GM23338 (cell line): ENCODE data around the gene MYO16. TPM values are rescaled to one million over a fixed set of nuclear protein-coding genes. Genes with fewer than 3 reads are reported as not detected.

Experiments used
- ATAC-seq: fragments of 200-7000 bp; cut with Tn5 transposase; 3 replicates; pipeline ENCODE4 v1.9.1; 2020
- DNase-seq: peaks from one replicate; pipeline ENCODE4 v3.0.0-alpha.2; 2015; ENCODE audit warnings: low spot score
- H2AFZ ChIP-seq: fragments of 200-600 bp; sonication (generic); 2 replicates; pipeline ENCODE4 v1.8.0; 2016; ENCODE audit warnings: antibody characterized with exemption, mild to moderate bottlenecking, moderate library complexity
- H3F3A ChIP-seq: fragments of 200-600 bp; sonication (generic); replicated peaks from 2 replicates; pipeline ENCODE4 v1.8.0; 2017; ENCODE audit warnings: antibody characterized with exemption, mixed run types, low read depth
- H3K27ac ChIP-seq: fragments of 200-600 bp; sonication (generic); 2 replicates; pipeline ENCODE4 v1.6.1; 2016; ENCODE audit warnings: low read depth
- H3K27me3 ChIP-seq: fragments of 200-600 bp; sonication (generic); 2 replicates; pipeline ENCODE4 v1.8.0; 2016; ENCODE audit warnings: mild to moderate bottlenecking, mixed run types, moderate library complexity; ENCODE audit not compliant: insufficient read depth
- H3K36me3 ChIP-seq: fragments of 200-600 bp; sonication (generic); 2 replicates; pipeline ENCODE4 v1.8.0; 2016; ENCODE audit warnings: mild to moderate bottlenecking; ENCODE audit not compliant: insufficient read depth
- H3K4me1 ChIP-seq: fragments of 200-600 bp; sonication (generic); 2 replicates; pipeline ENCODE4 v1.8.0; 2016; ENCODE audit warnings: mild to moderate bottlenecking, moderate library complexity; ENCODE audit not compliant: insufficient read depth
- H3K4me2 ChIP-seq: fragments of 200-600 bp; sonication (generic); 2 replicates; pipeline ENCODE4 v1.7.1; 2017; ENCODE audit warnings: mixed run types
- H3K4me3 ChIP-seq: fragments of 200-600 bp; sonication (generic); 2 replicates; pipeline ENCODE4 v1.6.1; 2016; ENCODE audit warnings: mixed run types
- H3K79me2 ChIP-seq: fragments of 200-600 bp; sonication (generic); replicated peaks from 2 replicates; pipeline ENCODE4 v1.8.0; 2017; ENCODE audit warnings: mild to moderate bottlenecking; ENCODE audit not compliant: insufficient read depth
- H3K9me2 ChIP-seq: fragments of 200-600 bp; sonication (generic); 2 replicates; pipeline ENCODE4 v1.8.0; 2017; ENCODE audit not compliant: insufficient read depth
- H4K20me1 ChIP-seq: fragments of 200-600 bp; sonication (generic); replicated peaks from 2 replicates; pipeline ENCODE4 v1.8.0; 2017; ENCODE audit warnings: mild to moderate bottlenecking; ENCODE audit not compliant: insufficient read depth
- H3K27ac Mint-ChIP-seq: 2 replicates; pipeline ENCODE4 v1.8.0; 2020; ENCODE audit warnings: inconsistent platforms, mild to moderate bottlenecking, moderate library complexity, mixed read lengths
- H3K27me3 Mint-ChIP-seq: 3 replicates; pipeline ENCODE4 v1.8.0; 2022; ENCODE audit warnings: low read depth, mild to moderate bottlenecking, moderate library complexity, mixed read lengths, inconsistent platforms; ENCODE audit not compliant: insufficient read depth, poor library complexity
- H3K36me3 Mint-ChIP-seq: 3 replicates; pipeline ENCODE4 v1.8.0; 2021; ENCODE audit warnings: low read depth, mild to moderate bottlenecking, inconsistent platforms, moderate library complexity, mixed read lengths
- H3K4me1 Mint-ChIP-seq: 3 replicates; pipeline ENCODE4 v1.8.0; 2020; ENCODE audit warnings: mild to moderate bottlenecking, inconsistent platforms, mixed read lengths
- H3K4me3 Mint-ChIP-seq: 3 replicates; pipeline ENCODE4 v1.8.0; 2021; ENCODE audit warnings: moderate library complexity, mild to moderate bottlenecking, inconsistent platforms, mixed read lengths
- H3K9me3 Mint-ChIP-seq: 3 replicates; pipeline ENCODE4 v1.8.0; 2020; ENCODE audit warnings: moderate library complexity, mild to moderate bottlenecking, inconsistent platforms, mixed read lengths
- CREB1 ChIP-seq: fragments of 250-450 bp; sonication (Bioruptor Pico); IDR thresholded peaks from 2 replicates; pipeline ENCODE4 v1.5.0; 2020; ENCODE audit warnings: low read depth, mild to moderate bottlenecking, moderate library complexity
- CTCF ChIP-seq, 2 experiments: fragments of 200-600 bp in 1 of 2; sonication (generic) in 1 of 2; conservative IDR thresholded peaks; 2 replicates each; pipeline versions ENCODE4 v1.5.1 to v1.6.1; 2016 to 2017; ENCODE audit warnings: antibody characterized with exemption in 2 of 2, low read depth in 2 of 2, mild to moderate bottlenecking in 2 of 2, moderate library complexity in 1 of 2
- EZH2 ChIP-seq: fragments of 200-600 bp; sonication (generic); IDR thresholded peaks from one replicate; pipeline ENCODE4 v1.8.0; 2017; ENCODE audit warnings: antibody characterized with exemption, mild to moderate bottlenecking, low read depth; ENCODE audit not compliant: unreplicated experiment
- EZH2phosphoT487 ChIP-seq: fragments of 200-600 bp; sonication (generic); IDR thresholded peaks from one replicate; pipeline ENCODE4 v1.8.1; 2018; ENCODE audit warnings: antibody characterized with exemption; ENCODE audit not compliant: unreplicated experiment
- JUNB ChIP-seq: IDR thresholded peaks from one replicate; pipeline ENCODE4 v1.6.1; 2016; ENCODE audit warnings: antibody characterized with exemption; ENCODE audit not compliant: unreplicated experiment
- NANOG ChIP-seq: IDR thresholded peaks from 2 replicates; pipeline ENCODE4 v1.6.1; 2016; ENCODE audit warnings: antibody characterized with exemption, borderline replicate concordance
- POLR2AphosphoS5 ChIP-seq: IDR thresholded peaks from 2 replicates; pipeline ENCODE4 v1.6.1; 2016; ENCODE audit warnings: antibody characterized with exemption, low read depth
- STAT1 ChIP-seq: IDR thresholded peaks from one replicate; pipeline ENCODE4 v1.6.1; 2016; ENCODE audit warnings: antibody characterized with exemption; ENCODE audit not compliant: unreplicated experiment
- ZNF114 ChIP-seq: fragments of 250-450 bp; sonication (Bioruptor Pico); IDR thresholded peaks from 2 replicates; pipeline ENCODE4 v1.5.0; 2020; ENCODE audit warnings: mild to moderate bottlenecking, moderate library complexity
- ZNF331 ChIP-seq: fragments of 250-450 bp; sonication (Bioruptor Pico); IDR thresholded peaks from 2 replicates; pipeline ENCODE4 v1.5.0; 2020; ENCODE audit warnings: low read depth, mild to moderate bottlenecking, moderate library complexity
- ZNF462 ChIP-seq: fragments of 250-450 bp; sonication (Bioruptor Pico); IDR thresholded peaks from 2 replicates; pipeline ENCODE4 v1.5.0; 2020; ENCODE audit warnings: mild to moderate bottlenecking, moderate library complexity
- polyA plus RNA-seq: library from polyadenylated mRNA; unstranded; fragments of >200 nt; fragmentation: Nextera tagmentation; extraction: Ambion mirVana; gene quantifications from 2 replicates; pipeline ENCODE4 v1.2.1, GENCODE V29; 2016
- total RNA-seq: library from RNA; depleted of rRNA; stranded (reverse); fragments of >200 nt; shearing (Covaris generic); gene quantifications from 2 replicates; pipeline ENCODE4 v1.2.3, GENCODE V29; 2014
- TF ChIP-seq, protein P1 (sequence below): IDR thresholded peaks from 2 replicates; pipeline ENCODE4 v1.6.1; 2016; ENCODE audit warnings: antibody characterized with exemption
- TF ChIP-seq, protein P2 (sequence below): IDR thresholded peaks from one replicate; pipeline ENCODE4 v1.6.1; 2018; ENCODE audit warnings: antibody characterized with exemption; ENCODE audit not compliant: unreplicated experiment

MYO16 gene
- total and polyA plus RNA-seq, 2 experiments from 2014 or later, result 0.10 to 0.13 TPM

- Histone ChIP-seq H3K4me3 (no peak overlapping the region), H3F3A (no peaks in the 10 kb centered on the region), H3K27me3 (no peaks in the 10 kb centered on the region), H3K36me3 (no peaks in the 10 kb centered on the region), H3K9me2 (no peaks in the 10 kb centered on the region), H3K27ac (no peak overlapping the region), H3K4me2 (no peak overlapping the region), H4K20me1 (no peaks in the 10 kb centered on the region), H2AFZ (no peak overlapping the region), H3K4me1 (0 out of 2 replicates have a peak, but pooled peaks cover 2% of the 10 kb centered on the region), H3K79me2 (no peaks in the 10 kb centered on the region)
- DNase-seq (no peak), ATAC-seq (no peak)
- peaks cover 14% of the 10 kb centered on the region for H3K4me1 Mint-ChIP-seq
- H3K9me3 Mint-ChIP-seq, result no peaks in the 10 kb centered on the region
- no peaks in the 10 kb centered on the region for H3K36me3 Mint-ChIP-seq
- peak overlapping the region; percentile 29; the same call in 1 of the 2 replicates for H3K27ac Mint-ChIP-seq
- H3K27me3 Mint-ChIP-seq, result peaks cover 12% of the 10 kb centered on the region
- no peak overlapping the region for H3K4me3 Mint-ChIP-seq
- TF ChIP-seq ZNF462 (CRISPR knock-in tag), result no peak
- no peak for TF ChIP-seq EZH2
- TF ChIP-seq ZNF331 (CRISPR knock-in tag), result no peak
- TF ChIP-seq, protein P1, sequence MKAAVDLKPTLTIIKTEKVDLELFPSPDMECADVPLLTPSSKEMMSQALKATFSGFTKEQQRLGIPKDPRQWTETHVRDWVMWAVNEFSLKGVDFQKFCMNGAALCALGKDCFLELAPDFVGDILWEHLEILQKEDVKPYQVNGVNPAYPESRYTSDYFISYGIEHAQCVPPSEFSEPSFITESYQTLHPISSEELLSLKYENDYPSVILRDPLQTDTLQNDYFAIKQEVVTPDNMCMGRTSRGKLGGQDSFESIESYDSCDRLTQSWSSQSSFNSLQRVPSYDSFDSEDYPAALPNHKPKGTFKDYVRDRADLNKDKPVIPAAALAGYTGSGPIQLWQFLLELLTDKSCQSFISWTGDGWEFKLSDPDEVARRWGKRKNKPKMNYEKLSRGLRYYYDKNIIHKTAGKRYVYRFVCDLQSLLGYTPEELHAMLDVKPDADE, result no peak
- TF ChIP-seq, protein P2, sequence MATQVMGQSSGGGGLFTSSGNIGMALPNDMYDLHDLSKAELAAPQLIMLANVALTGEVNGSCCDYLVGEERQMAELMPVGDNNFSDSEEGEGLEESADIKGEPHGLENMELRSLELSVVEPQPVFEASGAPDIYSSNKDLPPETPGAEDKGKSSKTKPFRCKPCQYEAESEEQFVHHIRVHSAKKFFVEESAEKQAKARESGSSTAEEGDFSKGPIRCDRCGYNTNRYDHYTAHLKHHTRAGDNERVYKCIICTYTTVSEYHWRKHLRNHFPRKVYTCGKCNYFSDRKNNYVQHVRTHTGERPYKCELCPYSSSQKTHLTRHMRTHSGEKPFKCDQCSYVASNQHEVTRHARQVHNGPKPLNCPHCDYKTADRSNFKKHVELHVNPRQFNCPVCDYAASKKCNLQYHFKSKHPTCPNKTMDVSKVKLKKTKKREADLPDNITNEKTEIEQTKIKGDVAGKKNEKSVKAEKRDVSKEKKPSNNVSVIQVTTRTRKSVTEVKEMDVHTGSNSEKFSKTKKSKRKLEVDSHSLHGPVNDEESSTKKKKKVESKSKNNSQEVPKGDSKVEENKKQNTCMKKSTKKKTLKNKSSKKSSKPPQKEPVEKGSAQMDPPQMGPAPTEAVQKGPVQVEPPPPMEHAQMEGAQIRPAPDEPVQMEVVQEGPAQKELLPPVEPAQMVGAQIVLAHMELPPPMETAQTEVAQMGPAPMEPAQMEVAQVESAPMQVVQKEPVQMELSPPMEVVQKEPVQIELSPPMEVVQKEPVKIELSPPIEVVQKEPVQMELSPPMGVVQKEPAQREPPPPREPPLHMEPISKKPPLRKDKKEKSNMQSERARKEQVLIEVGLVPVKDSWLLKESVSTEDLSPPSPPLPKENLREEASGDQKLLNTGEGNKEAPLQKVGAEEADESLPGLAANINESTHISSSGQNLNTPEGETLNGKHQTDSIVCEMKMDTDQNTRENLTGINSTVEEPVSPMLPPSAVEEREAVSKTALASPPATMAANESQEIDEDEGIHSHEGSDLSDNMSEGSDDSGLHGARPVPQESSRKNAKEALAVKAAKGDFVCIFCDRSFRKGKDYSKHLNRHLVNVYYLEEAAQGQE, result no peak
- no peak for TF ChIP-seq CTCF (conservative IDR thresholded peaks at IDR 0.05; ENCODE audit: low read depth in 2 of 2)
- TF ChIP-seq POLR2AphosphoS5, result no peak
- no peak for TF ChIP-seq CREB1 (CRISPR knock-in tag)
- TF ChIP-seq ZNF114 (CRISPR knock-in tag), result no peak
- TF ChIP-seq NANOG, result no peak
- no peak for TF ChIP-seq STAT1
- no peak for TF ChIP-seq JUNB
- no peak for TF ChIP-seq EZH2phosphoT487
Measured at GRCh38 chr13:108920137-108920536, 290.7 kb downstream of the MYO16 start.
